Adipocyte (in vitro differentiated cells): ENCODE data around the gene MAP4.
A peak's percentile ranks its signal among the peaks of the same experiment; 100 is the strongest.
"Not testable (repeated sequence)": the region's sequence is repeated elsewhere in the genome, so short reads cannot be mapped to it uniquely, and the experiment has no call there.

ENCODE experiments used
- DNase-seq: peaks from one replicate; pipeline ENCODE4 v3.0.0-alpha.2; 2015; ENCODE audit warnings: low read depth
- H3K27me3 ChIP-seq: replicated peaks from 2 replicates; pipeline ENCODE4 v1.7.0; 2013; ENCODE audit warnings: mild to moderate bottlenecking, low read length, moderate library complexity; ENCODE audit not compliant: control insufficient read depth, insufficient read depth
- H3K36me3 ChIP-seq: 2 replicates; pipeline ENCODE4 v1.7.0; 2013; ENCODE audit warnings: low read length, mild to moderate bottlenecking, moderate library complexity; ENCODE audit not compliant: control insufficient read depth, insufficient read depth, severe bottlenecking
- H3K4me1 ChIP-seq: 2 replicates; pipeline ENCODE4 v1.7.0; 2013; ENCODE audit warnings: mild to moderate bottlenecking, low read length, moderate library complexity; ENCODE audit not compliant: control insufficient read depth, insufficient read depth
- H3K4me3 ChIP-seq: 2 replicates; pipeline ENCODE4 v1.7.0; 2013; ENCODE audit warnings: mild to moderate bottlenecking, low read length, moderate library complexity
- H3K9ac ChIP-seq: 2 replicates; pipeline ENCODE4 v1.7.0; 2013; ENCODE audit warnings: mild to moderate bottlenecking, low read length, moderate library complexity
- H3K9me3 ChIP-seq: 2 replicates; pipeline ENCODE4 v1.7.0; 2013; ENCODE audit warnings: mild to moderate bottlenecking, low read length, moderate library complexity; ENCODE audit not compliant: control insufficient read depth

MAP4 gene

DNA sequence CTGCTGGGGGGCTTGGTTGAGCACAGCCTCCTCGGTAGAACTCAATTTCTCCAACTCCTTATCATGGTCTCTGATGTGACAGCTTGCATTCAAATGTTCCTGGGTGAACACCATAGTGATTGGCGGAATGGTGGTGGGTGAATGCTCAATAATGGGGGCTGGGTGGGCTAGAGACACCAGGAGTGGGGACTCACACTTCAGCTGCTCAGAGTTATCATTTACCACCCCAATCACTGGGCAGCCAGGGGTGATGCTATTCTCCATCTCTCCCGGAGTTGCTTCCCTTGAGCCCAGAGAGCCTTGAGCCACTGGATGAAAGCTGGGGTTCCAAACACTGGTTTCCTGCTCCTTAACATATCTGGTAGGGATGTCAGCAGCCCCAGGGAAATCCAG is 124.6 kb downstream of the MAP4 start:
- no peaks in the 10 kb centered on the region for H3K9me3 ChIP-seq
- no peak overlapping the region for H3K9ac ChIP-seq
- no peaks in the 10 kb centered on the region for H3K27me3 ChIP-seq
- H3K4me3 ChIP-seq, result no peak overlapping the region
- H3K4me1 ChIP-seq, result peaks cover 19% of the 10 kb centered on the region
- peaks cover 50% of the 10 kb centered on the region for H3K36me3 ChIP-seq
- no peak for DNase-seq

GRCh38 chr3:47890828-47891612 is 125.2 kb downstream of the MAP4 start:
- H3K9ac ChIP-seq, result peak overlapping the region; percentile 57
- no peak for DNase-seq
- H3K36me3 ChIP-seq, result peaks cover 50% of the 10 kb centered on the region
- H3K27me3 ChIP-seq, result no peaks in the 10 kb centered on the region
- H3K4me1 ChIP-seq, result peaks cover 19% of the 10 kb centered on the region
- H3K9me3 ChIP-seq, result no peaks in the 10 kb centered on the region
- peak overlapping the region; percentile 50 for H3K4me3 ChIP-seq

GRCh38 chr3:47890126-47890827 is 125.9 kb downstream of the MAP4 start:
- H3K27me3 ChIP-seq, result no peaks in the 10 kb centered on the region
- no peaks in the 10 kb centered on the region for H3K9me3 ChIP-seq
- peak overlapping the region; percentile 50 for H3K4me3 ChIP-seq
- peak overlapping the region; percentile 57 for H3K9ac ChIP-seq
- H3K4me1 ChIP-seq, result peaks cover 19% of the 10 kb centered on the region
- H3K36me3 ChIP-seq, result peaks cover 45% of the 10 kb centered on the region
- peak; percentile 11 for DNase-seq

GRCh38 chr3:47888986-47889757 is 127.0 kb downstream of the MAP4 start:
- Histone ChIP-seq H3K4me1 (peaks cover 19% of the 10 kb centered on the region), H3K27me3 (no peaks in the 10 kb centered on the region), H3K9ac (no peak overlapping the region), H3K36me3 (peaks cover 46% of the 10 kb centered on the region), H3K9me3 (no peaks in the 10 kb centered on the region), H3K4me3 (no peak overlapping the region)
- no peak for DNase-seq

DNA sequence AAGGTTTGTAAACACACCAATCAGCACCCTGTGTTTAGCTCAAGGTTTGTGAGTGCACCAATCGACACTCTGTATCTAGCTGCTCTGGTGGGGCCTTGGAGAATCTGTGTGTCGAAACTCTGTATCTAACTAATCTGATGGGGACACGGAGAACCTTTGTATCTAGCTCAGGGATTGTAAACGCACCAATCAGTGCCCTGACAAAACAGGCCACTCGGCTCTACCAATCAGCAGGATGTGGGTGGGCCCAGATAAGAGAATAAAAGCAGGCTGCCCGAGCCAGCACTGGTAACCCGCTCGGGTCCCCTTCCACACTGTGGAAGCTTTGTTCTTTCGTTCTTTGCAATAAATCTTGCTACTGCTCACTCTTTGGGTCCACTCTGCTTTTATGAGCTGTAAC is 128.2 kb downstream of the MAP4 start:
- H3K9me3 ChIP-seq, H3K9ac ChIP-seq, H3K4me3 ChIP-seq, DNase-seq, H3K27me3 ChIP-seq: not testable (repeated sequence)
- Histone ChIP-seq H3K4me1 (peaks cover 19% of the 10 kb centered on the region), H3K36me3 (peaks cover 46% of the 10 kb centered on the region)

- no peak for DNase-seq
- no peaks in the 10 kb centered on the region for H3K27me3 ChIP-seq
- no peak overlapping the region for H3K4me3 ChIP-seq
- no peaks in the 10 kb centered on the region for H3K9me3 ChIP-seq
- no peak overlapping the region for H3K9ac ChIP-seq
- peaks cover 5% of the 10 kb centered on the region for H3K4me1 ChIP-seq
- peaks cover 45% of the 10 kb centered on the region for H3K36me3 ChIP-seq
Measured at GRCh38 chr3:47885168-47885567, 131.0 kb downstream of the MAP4 start.

DNA sequence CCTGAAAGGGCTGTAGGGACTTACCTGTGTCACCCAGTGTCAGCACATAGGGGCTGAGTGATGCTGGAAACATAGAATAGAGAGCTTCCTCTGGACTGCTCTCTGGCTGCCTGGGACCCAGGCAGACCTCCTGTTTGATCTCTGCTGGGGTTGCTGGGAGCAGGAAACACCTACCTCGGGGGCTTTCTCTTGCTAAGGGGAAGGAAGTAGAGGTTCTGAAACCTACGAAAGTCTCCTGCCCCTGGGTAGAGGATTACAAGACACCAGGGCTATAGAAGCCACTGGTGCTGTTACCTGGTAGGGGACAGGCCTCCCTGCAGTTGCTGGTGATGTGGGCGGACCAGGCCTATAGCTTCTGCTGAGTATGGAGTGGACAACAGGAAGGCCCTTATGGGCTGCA is 131.6 kb downstream of the MAP4 start:
- peaks cover 45% of the 10 kb centered on the region for H3K36me3 ChIP-seq
- H3K4me1 ChIP-seq, result no peaks in the 10 kb centered on the region
- DNase-seq, result no peak

GRCh38 chr3:47882338-47882737 is 133.9 kb downstream of the MAP4 start:
- Histone ChIP-seq H3K9ac (no peak overlapping the region), H3K9me3 (no peaks in the 10 kb centered on the region), H3K27me3 (no peaks in the 10 kb centered on the region), H3K36me3 (peaks cover 39% of the 10 kb centered on the region), H3K4me1 (peaks cover 8% of the 10 kb centered on the region), H3K4me3 (no peak overlapping the region)
- DNase-seq, result no peak

More for the DNA sequence above, 131.6 kb downstream of the MAP4 start:
- Histone ChIP-seq H3K9me3 (no peaks in the 10 kb centered on the region), H3K27me3 (no peaks in the 10 kb centered on the region), H3K4me3 (no peak overlapping the region), H3K9ac (no peak overlapping the region)

- Histone ChIP-seq H3K27me3 (no peaks in the 10 kb centered on the region), H3K9me3 (no peaks in the 10 kb centered on the region), H3K36me3 (peaks cover 45% of the 10 kb centered on the region), H3K4me3 (no peak overlapping the region), H3K9ac (no peak overlapping the region), H3K4me1 (peaks cover 18% of the 10 kb centered on the region)
- DNase-seq, result no peak
Measured at GRCh38 chr3:47877719-47878118, 138.5 kb downstream of the MAP4 start.

GRCh38 chr3:47877290-47877689 is 138.9 kb downstream of the MAP4 start:
- no peaks in the 10 kb centered on the region for H3K27me3 ChIP-seq
- no peak for DNase-seq

GRCh38 chr3:47874913-47875312 is 141.3 kb downstream of the MAP4 start:
- no peak for DNase-seq
- H3K27me3 ChIP-seq, result no peaks in the 10 kb centered on the region

More at GRCh38 chr3:47877290-47877689, 138.9 kb downstream of the MAP4 start:
- H3K4me3 ChIP-seq, result no peak overlapping the region
- H3K4me1 ChIP-seq, result peaks cover 18% of the 10 kb centered on the region
- no peaks in the 10 kb centered on the region for H3K9me3 ChIP-seq
- H3K9ac ChIP-seq, result no peak overlapping the region
- H3K36me3 ChIP-seq, result peaks cover 46% of the 10 kb centered on the region

More at GRCh38 chr3:47874913-47875312, 141.3 kb downstream of the MAP4 start:
- H3K36me3 ChIP-seq, result peaks cover 61% of the 10 kb centered on the region
- no peak overlapping the region for H3K4me3 ChIP-seq
- peaks cover 18% of the 10 kb centered on the region for H3K4me1 ChIP-seq
- no peak overlapping the region for H3K9ac ChIP-seq
- H3K9me3 ChIP-seq, result no peaks in the 10 kb centered on the region
